IMR-90 (cell line): ENCODE data around the gene GABBR2. TPM values are rescaled to one million over a fixed set of nuclear protein-coding genes. Genes with fewer than 3 reads are reported as not detected.

Source experiments
- ATAC-seq: fragments of 200-7000 bp; cut with Tn5 transposase; 2 replicates; pipeline ENCODE4 v1.9.1; 2020; ENCODE audit warnings: low read depth, mild to moderate bottlenecking, moderate library complexity
- BruUV-seq: library from RNA; stranded (reverse); fragments of 400-500 nt; replicated peaks from 2 replicates; lab custom pipeline; 2021; lab: Mats Ljungman, UMichigan
- CTCF ChIA-PET: fragments of 300-600 bp; formaldehyde crosslinking; extraction: SDS; loops from one replicate; lab custom pipeline; 2021; ENCODE audit warnings: antibody characterized with exemption; lab: Yijun Ruan, JAX
- POLR2A ChIA-PET: fragments of 300-600 bp; sonication (Branson Sonifier 250); formaldehyde crosslinking; loops from one replicate; lab custom pipeline; 2022; ENCODE audit warnings: antibody characterized with exemption; ENCODE audit not compliant: unreplicated experiment; lab: Charles Lee
- DNase-seq: peaks from one replicate; pipeline ENCODE4 v3.0.0; 2013
- H2AFZ ChIP-seq: replicated peaks from 2 replicates; pipeline ENCODE3; 2013; ENCODE audit warnings: low read length, mild to moderate bottlenecking; ENCODE audit not compliant: poor library complexity
- H2AK5ac ChIP-seq: 2 replicates; pipeline ENCODE4 v1.6.1; 2013; ENCODE audit warnings: low read depth, low read length, inconsistent platforms
- H2AK9ac ChIP-seq: replicated peaks from 2 replicates; pipeline ENCODE3; 2013; ENCODE audit warnings: mild to moderate bottlenecking, low read depth, low read length, moderate library complexity; ENCODE audit not compliant: poor library complexity
- H2BK120ac ChIP-seq: 2 replicates; pipeline ENCODE4 v1.6.1; 2013; ENCODE audit warnings: low read depth, low read length, inconsistent platforms
- H2BK15ac ChIP-seq: 3 replicates; pipeline ENCODE4 v1.6.1; 2013; ENCODE audit warnings: low read depth, low read length, inconsistent platforms
- H2BK20ac ChIP-seq: 2 replicates; pipeline ENCODE4 v1.6.1; 2013; ENCODE audit warnings: low read depth, mild to moderate bottlenecking, inconsistent platforms, low read length, moderate library complexity
- H2BK5ac ChIP-seq: 2 replicates; pipeline ENCODE4 v1.6.1; 2013; ENCODE audit warnings: mild to moderate bottlenecking, low read depth, low read length, inconsistent platforms; ENCODE audit not compliant: poor library complexity, severe bottlenecking
- H3K14ac ChIP-seq: replicated peaks from 2 replicates; pipeline ENCODE4 v1.6.1; 2013; ENCODE audit warnings: low read depth, low read length, inconsistent platforms
- H3K18ac ChIP-seq: 2 replicates; pipeline ENCODE4 v1.6.1; 2013; ENCODE audit warnings: low read depth, low read length, control low read depth
- H3K23ac ChIP-seq: 2 replicates; pipeline ENCODE4 v1.6.1; 2013; ENCODE audit warnings: low read depth, low read length, inconsistent platforms
- H3K27ac ChIP-seq: 2 replicates; pipeline ENCODE4 v1.5.1; 2013; ENCODE audit warnings: mild to moderate bottlenecking, control low read depth, low read length; ENCODE audit not compliant: insufficient read depth
- H3K27me3 ChIP-seq: 2 replicates; pipeline ENCODE4 v1.6.1; 2013; ENCODE audit warnings: low read length; ENCODE audit not compliant: control insufficient read depth, insufficient read depth
- H3K36me3 ChIP-seq: 2 replicates; pipeline ENCODE4 v1.6.1; 2013; ENCODE audit warnings: low read length, mixed read lengths; ENCODE audit not compliant: control insufficient read depth, insufficient read depth
- H3K4ac ChIP-seq: 2 replicates; pipeline ENCODE4 v1.6.1; 2013; ENCODE audit warnings: low read depth, low read length, inconsistent platforms
- H3K4me1 ChIP-seq: 2 replicates; pipeline ENCODE4 v1.6.1; 2013; ENCODE audit warnings: low read length, mixed read lengths; ENCODE audit not compliant: control insufficient read depth, insufficient read depth
- H3K4me2 ChIP-seq: 2 replicates; pipeline ENCODE4 v1.6.1; 2013; ENCODE audit warnings: low read depth, mild to moderate bottlenecking, control low read depth, low read length, moderate library complexity
- H3K4me3 ChIP-seq: 2 replicates; pipeline ENCODE4 v1.5.1; 2013; ENCODE audit warnings: low read depth, mild to moderate bottlenecking, control low read depth, low read length, moderate library complexity; ENCODE audit not compliant: insufficient read depth
- H3K56ac ChIP-seq: 2 replicates; pipeline ENCODE4 v1.6.1; 2013; ENCODE audit warnings: low read length, inconsistent platforms; ENCODE audit not compliant: insufficient read depth; ENCODE audit errors: extremely low read depth
- H3K79me1 ChIP-seq, 2 experiments: 2 replicates each; pipeline ENCODE4 v1.6.1; 2013; ENCODE audit warnings: low read length in 2 of 2, inconsistent platforms in 1 of 2, low read depth in 1 of 2
- H3K9ac ChIP-seq: 2 replicates; pipeline ENCODE4 v1.6.1; 2013; ENCODE audit warnings: low read depth, low read length, control low read depth
- H3K9me1 ChIP-seq: 2 replicates; pipeline ENCODE4 v1.6.1; 2013; ENCODE audit warnings: low read length, inconsistent platforms; ENCODE audit not compliant: insufficient read depth
- H3K9me3 ChIP-seq: 2 replicates; pipeline ENCODE4 v1.6.1; 2013; ENCODE audit warnings: low read length; ENCODE audit not compliant: control insufficient read depth, insufficient read depth
- H4K20me1 ChIP-seq: 2 replicates; pipeline ENCODE4 v1.6.1; 2013; ENCODE audit warnings: low read length, inconsistent platforms; ENCODE audit not compliant: insufficient read depth
- H4K5ac ChIP-seq: 2 replicates; pipeline ENCODE4 v1.6.1; 2013; ENCODE audit warnings: mild to moderate bottlenecking, low read depth, low read length, control low read depth
- H4K8ac ChIP-seq, 2 experiments: 2 replicates each; pipeline ENCODE4 v1.6.1; 2013; ENCODE audit warnings: low read depth in 2 of 2, low read length in 2 of 2, control low read depth in 1 of 2, inconsistent platforms in 1 of 2
- H4K91ac ChIP-seq: 2 replicates; pipeline ENCODE4 v1.6.1; 2013; ENCODE audit warnings: low read depth, low read length, inconsistent platforms; ENCODE audit not compliant: insufficient read depth
- CTCF ChIP-seq: conservative IDR thresholded peaks from 2 replicates; pipeline ENCODE4 v1.5.1; 2012; ENCODE audit warnings: mild to moderate bottlenecking, low read depth, low read length, improper control_type of control experiment
- ELK1 ChIP-seq: fragments of 150-350 bp; IDR thresholded peaks from 2 replicates; pipeline ENCODE4 v1.6.1; 2016; ENCODE audit warnings: low read depth, mild to moderate bottlenecking, low read length, moderate library complexity, borderline replicate concordance
- FOS ChIP-seq: fragments of 150-350 bp; IDR thresholded peaks from 2 replicates; pipeline ENCODE4 v1.6.1; 2016; ENCODE audit warnings: low read depth, low read length
- MAFK ChIP-seq: IDR thresholded peaks from 2 replicates; pipeline ENCODE4 v1.6.1; 2012; ENCODE audit warnings: low read depth, low read length, improper control_type of control experiment
- MAZ ChIP-seq: IDR thresholded peaks from 2 replicates; pipeline ENCODE4 v1.6.1; 2012; ENCODE audit warnings: low read depth, mild to moderate bottlenecking, low read length, improper control_type of control experiment, moderate library complexity, borderline replicate concordance
- MXI1 ChIP-seq: IDR thresholded peaks from 2 replicates; pipeline ENCODE4 v1.6.1; 2012; ENCODE audit warnings: low read depth, mild to moderate bottlenecking, low read length, moderate library complexity, borderline replicate concordance
- RCOR1 ChIP-seq: IDR thresholded peaks from 2 replicates; pipeline ENCODE4 v1.6.1; 2012; ENCODE audit warnings: mild to moderate bottlenecking, low read length, improper control_type of control experiment; ENCODE audit not compliant: insufficient replicate concordance
- RFX5 ChIP-seq: IDR thresholded peaks from 2 replicates; pipeline ENCODE4 v1.8.0; 2012; ENCODE audit warnings: low read depth, mild to moderate bottlenecking, low read length, moderate library complexity
- SMC3 ChIP-seq: fragments of 150-350 bp; IDR thresholded peaks from 2 replicates; pipeline ENCODE4 v1.6.1; 2016; ENCODE audit warnings: low read depth, mild to moderate bottlenecking, antibody characterized with exemption, low read length, moderate library complexity
- WGBS, 2 experiments: methylation state at CpG; one replicate each; pipeline versions ENCODE4 v1.1.5 to v1.1.7; 2013; ENCODE audit warnings: missing lambda C conversion rate in 2 of 2; ENCODE audit not compliant: insufficient read length in 1 of 2; ENCODE audit errors: extremely low coverage in 2 of 2; 5-methylcytosine and 5-hydroxymethylcytosine counted together
- dilution Hi-C: fragments of 300-500 bp; cut with HindIII; formaldehyde crosslinking; loops from one replicate; pipeline ENCODE4 v1.14.3; 2018; ENCODE audit warnings: low sequenced_read_pairs; ENCODE audit not compliant: unreplicated experiment
- in situ Hi-C: fragments of 300-500 bp; cut with MboI; formaldehyde crosslinking; loops from 3 replicates; pipeline ENCODE4 v1.14.3; 2019; ENCODE audit warnings: low sequenced_read_pairs, inconsistent platforms, mixed read lengths
- intact Hi-C: fragments of 100-400 bp; cut with micrococcal nuclease; formaldehyde crosslinking; loops from 2 replicates; pipeline ENCODE4 v1.10.0; 2022
- polyA plus RNA-seq, 3 experiments: library from polyadenylated mRNA; depleted of rRNA; stranded (reverse); fragments of >200 nt; gene quantifications; 2 replicates each; pipeline ENCODE4 v1.2.3, GENCODE V29; 2012; ENCODE audit warnings: low replicate concordance in 1 of 3
- total RNA-seq: library from RNA; depleted of rRNA; stranded (reverse); fragments of >200 nt; gene quantifications from 2 replicates; pipeline ENCODE4 v1.2.3, GENCODE V29; 2012
- TF ChIP-seq, protein P1 (sequence below): fragments of 150-350 bp; IDR thresholded peaks from 2 replicates; pipeline ENCODE4 v1.6.1; 2017; ENCODE audit warnings: mild to moderate bottlenecking, antibody characterized with exemption, low read length, low read depth

The GABBR2 gene
- total and polyA plus RNA-seq, 2 of the 4 experiments (the other 2 are of a cell fraction): 14.2 to 20.3 TPM

GRCh38 chr9:98445576-98445975 is 263.2 kb downstream of the GABBR2 start:
- H2BK5ac ChIP-seq: no peak overlapping the region
- no peak overlapping the region for H3K14ac ChIP-seq
- dilution Hi-C loops (no loop called here), intact Hi-C loops (no loop called here), in situ Hi-C loops (no loop called here)
- ChIA-PET CTCF (no interaction called here), POLR2A (no interaction called here)
- H3K4me1 ChIP-seq: peaks cover 2% of the 10 kb centered on the region; the same call in 1 of the 2 replicates
- H2AFZ ChIP-seq: no peak overlapping the region
- no peak overlapping the region for H3K56ac ChIP-seq
- H2BK20ac ChIP-seq: no peak overlapping the region
- no peak overlapping the region for H2AK5ac ChIP-seq
- H3K9me1 ChIP-seq: no peaks in the 10 kb centered on the region; the same call in 1 of the 2 replicates
- H3K18ac ChIP-seq: no peak overlapping the region
- H4K8ac ChIP-seq: no peak overlapping the region
- no TSS peak for BruUV-seq
- DNase-seq: no peak
- ATAC-seq: no peak
- H3K36me3 ChIP-seq: no peaks in the 10 kb centered on the region; the same call in 1 of the 2 replicates
- no peak overlapping the region for H3K27ac ChIP-seq
- H3K4ac ChIP-seq: no peak overlapping the region
- no peaks in the 10 kb centered on the region for H3K79me1 ChIP-seq
- WGBS, 2 experiments: 83% methylated on average over 1 of the region's 1 CpG; no CpG with 5 or more reads in 1 of the 2 experiments
- H3K4me2 ChIP-seq: no peak overlapping the region
- H3K23ac ChIP-seq: no peak overlapping the region
- no peaks in the 10 kb centered on the region for H4K20me1 ChIP-seq
- H2AK9ac ChIP-seq: no peak overlapping the region
- H3K9ac ChIP-seq: no peak overlapping the region
- H3K27me3 ChIP-seq: peaks cover 1% of the 10 kb centered on the region; the same call in 1 of the 2 replicates
- no peak for TF ChIP-seq SMC3
- no peak for TF ChIP-seq MAZ
- TF ChIP-seq CTCF: no peak
- TF ChIP-seq ELK1: no peak
- TF ChIP-seq RFX5: no peak
- TF ChIP-seq, protein P1, sequence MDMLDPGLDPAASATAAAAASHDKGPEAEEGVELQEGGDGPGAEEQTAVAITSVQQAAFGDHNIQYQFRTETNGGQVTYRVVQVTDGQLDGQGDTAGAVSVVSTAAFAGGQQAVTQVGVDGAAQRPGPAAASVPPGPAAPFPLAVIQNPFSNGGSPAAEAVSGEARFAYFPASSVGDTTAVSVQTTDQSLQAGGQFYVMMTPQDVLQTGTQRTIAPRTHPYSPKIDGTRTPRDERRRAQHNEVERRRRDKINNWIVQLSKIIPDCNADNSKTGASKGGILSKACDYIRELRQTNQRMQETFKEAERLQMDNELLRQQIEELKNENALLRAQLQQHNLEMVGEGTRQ: no peak
- no peak for TF ChIP-seq RCOR1
- no peak for TF ChIP-seq FOS
- no peak for TF ChIP-seq MAFK
- no peak for TF ChIP-seq MXI1
- H3K9me3 ChIP-seq: 0 out of 2 replicates have a peak, but pooled peaks cover 3% of the 10 kb centered on the region
- no peak overlapping the region for H2BK15ac ChIP-seq
- no peak overlapping the region for H4K5ac ChIP-seq
- H4K91ac ChIP-seq: no peak overlapping the region
- no peak overlapping the region for H3K4me3 ChIP-seq
- no peak overlapping the region for H2BK120ac ChIP-seq
